ENCODE results near the gene LRP1B.

GRCh38 chr2:142170847-142171246, 40.0 kb upstream of the LRP1B start:
- TF ChIP-seq GATA2 (IDR thresholded peaks at IDR 0.05; ENCODE audit: low read depth, low read length): no peak
- TF ChIP-seq GATA3 (IDR thresholded peaks at IDR 0.05; ENCODE audit: low read depth, low read length): no peak
